NCI-H2029 (cell line): ENCODE data around the gene CFAP97D2.
A peak's percentile ranks its signal among the peaks of the same experiment; 100 is the strongest.
"Not testable (repeated sequence)": the region's sequence is repeated elsewhere in the genome, so short reads cannot be mapped to it uniquely, and the experiment has no call there.

ENCODE experiments used
- DNase-seq: peaks from one replicate; lab custom pipeline; 2025; lab: John Stamatoyannopoulos, UW

CFAP97D2 gene

GRCh38 chr13:114179087-114179658, at the start of gene CFAP97D2:
CFAP97D2 (plus strand) TSS chr13:114179257; CDS start chr13:114179331, 74 bp downstream.
- DNase-seq: no peak

GRCh38 chr13:114129649-114130062, 49.4 kb upstream of the CFAP97D2 start:
- DNase-seq: no peak

GRCh38 chr13:114130131-114130836, 48.8 kb upstream of the CFAP97D2 start:
- no peak for DNase-seq

- peak; percentile 51 for DNase-seq
Measured at GRCh38 chr13:114130837-114131582, 48.0 kb upstream of the CFAP97D2 start.

- DNase-seq: no peak
Measured at GRCh38 chr13:114131583-114132418, 47.3 kb upstream of the CFAP97D2 start.

- DNase-seq: peak; percentile 26
Measured at GRCh38 chr13:114132419-114133121, 46.5 kb upstream of the CFAP97D2 start, which contains the start of gene RASA3. RASA3 (minus strand) TSS chr13:114132623; CDS start chr13:114132489, 134 bp downstream.

GRCh38 chr13:114133126-114133525, 45.9 kb upstream of the CFAP97D2 start:
- not testable (repeated sequence) for DNase-seq

- DNase-seq: not testable (repeated sequence)
Measured at GRCh38 chr13:114133552-114133951, 45.5 kb upstream of the CFAP97D2 start.

- no peak for DNase-seq
Measured at GRCh38 chr13:114134111-114134943, 44.7 kb upstream of the CFAP97D2 start.

- DNase-seq: peak; percentile 40
Measured at GRCh38 chr13:114134944-114135610, 44.0 kb upstream of the CFAP97D2 start.

- DNase-seq: no peak
Measured at GRCh38 chr13:114135731-114136171, 43.3 kb upstream of the CFAP97D2 start.

GRCh38 chr13:114136576-114136975, 42.5 kb upstream of the CFAP97D2 start:
- DNase-seq: no peak

GRCh38 chr13:114140131-114140905, 38.7 kb upstream of the CFAP97D2 start:
- DNase-seq: no peak

GRCh38 chr13:114140906-114141250, 38.2 kb upstream of the CFAP97D2 start:
- DNase-seq: no peak

GRCh38 chr13:114141261-114141996, 37.6 kb upstream of the CFAP97D2 start:
- DNase-seq: no peak

GRCh38 chr13:114142137-114142550, 36.9 kb upstream of the CFAP97D2 start:
- no peak for DNase-seq

- peak; percentile 83 for DNase-seq
Measured at GRCh38 chr13:114142640-114143490, 36.2 kb upstream of the CFAP97D2 start.
